Loucy (cell line): ENCODE results near the gene CTPS2.

Experiments used
- H2AFZ ChIP-seq: fragments of 200-600 bp; sonication (generic); 2 replicates; pipeline ENCODE4 v1.6.0; 2016; ENCODE audit warnings: antibody characterized with exemption, mild to moderate bottlenecking, low read length, moderate library complexity
- H3F3A ChIP-seq: fragments of 200-600 bp; 2 replicates; pipeline ENCODE4 v1.6.0; 2016; ENCODE audit warnings: antibody characterized with exemption, low read depth, mild to moderate bottlenecking
- H3K27me3 ChIP-seq: fragments of 200-600 bp; sonication (generic); 2 replicates; pipeline ENCODE4 v1.6.1; 2014; ENCODE audit warnings: low read length, mild to moderate bottlenecking; ENCODE audit not compliant: insufficient read depth, poor library complexity, severe bottlenecking
- H3K36me3 ChIP-seq: fragments of 200-600 bp; sonication (generic); 2 replicates; pipeline ENCODE4 v1.6.1; 2016; ENCODE audit warnings: low read length; ENCODE audit not compliant: insufficient read depth
- H3K4me1 ChIP-seq: fragments of 200-600 bp; sonication (generic); 2 replicates; pipeline ENCODE4 v1.5.1; 2014; ENCODE audit warnings: low read length, mild to moderate bottlenecking; ENCODE audit not compliant: insufficient read depth, poor library complexity, severe bottlenecking
- H3K4me2 ChIP-seq: fragments of 200-600 bp; sonication (generic); 2 replicates; pipeline ENCODE4 v1.6.0; 2014; ENCODE audit warnings: antibody characterized with exemption, low read length, low read depth, mild to moderate bottlenecking; ENCODE audit not compliant: poor library complexity, severe bottlenecking
- H3K4me3 ChIP-seq: fragments of 200-600 bp; sonication (generic); 2 replicates; pipeline ENCODE4 v1.5.1; 2014; ENCODE audit warnings: low read length, mild to moderate bottlenecking, mixed read lengths; ENCODE audit not compliant: poor library complexity, severe bottlenecking
- H3K79me2 ChIP-seq: fragments of 200-600 bp; sonication (generic); 2 replicates; pipeline ENCODE4 v1.6.1; 2014; ENCODE audit warnings: low read length; ENCODE audit not compliant: insufficient read depth
- H3K9ac ChIP-seq: fragments of 200-600 bp; sonication (generic); 2 replicates; pipeline ENCODE4 v1.6.0; 2014; ENCODE audit warnings: mild to moderate bottlenecking, low read depth, low read length, moderate library complexity; ENCODE audit not compliant: poor library complexity, severe bottlenecking
- H3K9me2 ChIP-seq: fragments of 200-600 bp; sonication (generic); replicated peaks from 2 replicates; pipeline ENCODE4 v1.6.1; 2016; ENCODE audit warnings: low read depth, low read length, mixed read lengths
- H3K9me3 ChIP-seq: fragments of 200-600 bp; sonication (generic); 2 replicates; pipeline ENCODE4 v1.6.1; 2014; ENCODE audit warnings: mild to moderate bottlenecking, antibody characterized with exemption, low read length, low read depth; ENCODE audit not compliant: insufficient read depth
- H4K20me1 ChIP-seq: fragments of 200-600 bp; sonication (generic); 2 replicates; pipeline ENCODE4 v1.6.0; 2014; ENCODE audit warnings: antibody characterized with exemption, low read length, mild to moderate bottlenecking; ENCODE audit not compliant: insufficient read depth, poor library complexity, severe bottlenecking
- CTCF ChIP-seq: fragments of 200-600 bp; sonication (generic); conservative IDR thresholded peaks from 2 replicates; pipeline ENCODE4 v1.5.1; 2014; ENCODE audit warnings: mild to moderate bottlenecking, antibody characterized with exemption, low read length
- EZH2phosphoT487 ChIP-seq: fragments of 200-600 bp; IDR thresholded peaks from 2 replicates; pipeline ENCODE4 v1.6.1; 2018; ENCODE audit warnings: antibody characterized with exemption, mild to moderate bottlenecking, moderate library complexity, borderline replicate concordance

The CTPS2 gene

GRCh38 chrX:16745659-16746058 is 33.2 kb upstream of the CTPS2 start:
- Histone ChIP-seq H3K4me1 (no peaks in the 10 kb centered on the region), H3K9ac (no peak overlapping the region), H3K4me2 (no peak overlapping the region), H3K79me2 (no peaks in the 10 kb centered on the region), H2AFZ (no peak overlapping the region), H3K9me3 (no peaks in the 10 kb centered on the region), H3K9me2 (no peaks in the 10 kb centered on the region), H3K36me3 (peaks cover 11% of the 10 kb centered on the region; the same call in 1 of the 2 replicates), H4K20me1 (no peaks in the 10 kb centered on the region), H3F3A (no peaks in the 10 kb centered on the region), H3K4me3 (no peak overlapping the region), H3K27me3 (no peaks in the 10 kb centered on the region)
- TF ChIP-seq CTCF = no peak
- TF ChIP-seq EZH2phosphoT487 = no peak

DNA sequence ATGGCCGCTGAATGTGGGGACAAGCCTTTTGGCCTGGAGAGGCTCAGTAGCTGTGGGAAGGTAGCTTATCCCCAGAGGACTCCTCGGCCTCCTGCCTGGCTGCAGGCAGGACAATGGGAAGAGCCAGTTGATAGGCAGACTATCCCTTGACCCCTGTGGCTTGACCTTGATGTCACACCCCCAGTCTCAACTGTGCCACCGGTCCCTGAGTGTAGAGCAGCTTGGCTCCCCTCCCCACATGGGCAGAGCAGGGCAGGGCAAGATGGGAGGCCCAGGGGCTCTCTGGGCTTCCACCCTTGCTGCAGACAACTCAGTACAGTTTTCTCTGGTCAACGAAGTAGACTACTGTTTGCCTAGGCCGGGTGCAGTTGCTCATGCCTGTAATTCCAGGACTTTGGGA is 32.6 kb upstream of the CTPS2 start:
- Histone ChIP-seq H3K79me2 (no peaks in the 10 kb centered on the region), H3F3A (no peaks in the 10 kb centered on the region), H3K4me3 (no peak overlapping the region), H3K9me2 (no peaks in the 10 kb centered on the region), H4K20me1 (no peaks in the 10 kb centered on the region), H3K4me2 (no peak overlapping the region), H2AFZ (no peak overlapping the region), H3K27me3 (no peaks in the 10 kb centered on the region), H3K9ac (no peak overlapping the region), H3K4me1 (no peaks in the 10 kb centered on the region), H3K9me3 (no peaks in the 10 kb centered on the region), H3K36me3 (peaks cover 11% of the 10 kb centered on the region; the same call in 1 of the 2 replicates)
- no peak for TF ChIP-seq EZH2phosphoT487
- TF ChIP-seq CTCF = no peak

DNA sequence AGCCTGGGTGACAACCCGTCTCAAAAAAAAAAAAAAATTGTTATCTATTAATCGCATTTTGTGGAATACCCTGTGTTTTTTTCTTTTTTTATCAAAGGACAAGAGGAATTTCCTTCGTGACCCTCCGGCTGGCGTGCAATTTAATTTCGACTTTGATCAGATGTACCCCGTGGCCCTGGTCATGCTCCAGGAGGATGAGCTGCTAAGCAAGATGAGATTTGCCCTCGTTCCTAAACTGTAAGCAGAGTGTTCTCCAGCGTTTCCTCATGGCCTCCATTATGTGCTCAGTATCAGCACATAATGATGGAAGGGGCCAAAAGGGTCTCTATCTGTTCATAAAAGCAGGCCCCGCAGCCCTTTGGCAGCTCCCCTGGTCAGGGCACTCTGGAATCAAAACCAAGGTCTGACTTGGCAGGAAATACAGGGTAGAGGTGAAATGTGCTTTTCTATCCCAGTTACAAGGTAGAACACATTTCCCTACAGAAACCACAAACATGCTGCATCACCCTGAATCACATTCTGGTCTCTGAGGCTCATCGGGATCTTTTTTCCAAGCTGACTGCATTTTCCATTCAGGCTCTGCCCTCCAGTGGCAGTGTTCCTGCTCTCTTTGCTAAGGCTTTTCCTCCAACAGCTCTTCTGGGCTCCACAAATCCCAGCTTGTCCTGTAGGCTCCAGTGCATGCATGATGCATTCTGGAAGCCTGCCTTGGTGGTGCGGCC is 31.3 kb upstream of the CTPS2 start:
- Histone ChIP-seq H3F3A (no peaks in the 10 kb centered on the region), H3K79me2 (no peaks in the 10 kb centered on the region), H3K4me2 (no peak overlapping the region), H3K4me1 (no peaks in the 10 kb centered on the region), H3K27me3 (no peaks in the 10 kb centered on the region), H4K20me1 (no peaks in the 10 kb centered on the region), H3K9ac (no peak overlapping the region), H3K36me3 (peaks cover 11% of the 10 kb centered on the region; the same call in 1 of the 2 replicates), H3K4me3 (no peak overlapping the region), H3K9me2 (no peaks in the 10 kb centered on the region), H3K9me3 (no peaks in the 10 kb centered on the region), H2AFZ (no peak overlapping the region)
- TF ChIP-seq EZH2phosphoT487 (no peak), CTCF (no peak)
